ENCODE results near the gene SRC. TPM values are rescaled to one million over a fixed set of nuclear protein-coding genes. Genes with fewer than 3 reads are reported as not detected.
A peak's percentile ranks its signal among the peaks of the same experiment; 100 is the strongest.

SRC gene
- total and polyA plus RNA-seq, 2 experiments from 2014 or later: 8.0 to 25.9 TPM

DNA sequence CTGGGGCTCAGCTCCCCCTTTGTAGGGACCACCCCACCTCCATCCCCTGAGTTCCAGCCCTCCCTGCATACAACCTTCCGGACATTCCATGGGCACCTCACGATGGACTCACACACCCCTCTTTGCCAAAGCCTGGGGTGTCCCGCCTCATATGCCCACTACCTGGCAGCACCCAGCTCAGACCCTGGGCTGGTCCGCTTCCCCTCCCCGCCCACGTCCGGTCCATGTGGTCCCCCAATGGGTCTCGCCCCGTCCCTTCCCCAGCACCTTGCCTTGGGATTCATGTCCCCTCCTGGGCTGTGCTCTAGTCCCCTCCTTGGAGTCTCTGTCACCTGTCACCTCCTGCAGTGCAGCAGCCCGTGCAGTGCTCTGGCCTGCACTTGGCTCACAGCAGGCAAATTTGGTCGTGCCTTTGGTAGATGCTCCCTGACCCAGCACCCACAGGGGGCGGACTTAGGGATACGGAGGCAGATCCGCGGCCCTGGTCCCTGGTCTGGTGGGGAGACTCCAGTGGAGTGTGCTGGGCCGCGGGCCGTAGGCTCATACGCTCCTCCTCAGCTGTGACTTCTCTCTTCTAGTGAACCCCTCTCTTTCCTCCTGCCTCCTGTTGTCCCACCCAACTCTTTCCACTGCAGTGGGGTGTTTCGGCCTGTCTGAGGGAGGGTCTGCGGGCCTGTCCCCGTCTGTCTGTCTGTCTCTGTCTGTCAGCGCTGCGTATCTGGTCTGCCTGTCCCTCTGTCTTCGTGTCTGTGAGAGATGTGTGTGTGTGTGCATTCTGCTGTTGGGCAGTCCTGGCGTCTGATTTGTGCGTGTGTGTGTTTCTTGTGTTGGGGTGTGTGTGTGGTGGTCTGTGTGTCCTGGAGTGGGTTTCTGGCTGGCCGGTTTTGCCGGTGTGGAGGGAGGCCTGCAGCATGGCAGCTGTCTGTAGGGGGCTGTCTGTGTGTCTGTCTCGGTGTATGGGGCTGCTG is 69.5 kb downstream of the SRC start:
- peak overlapping the region; percentile 18; the same call in 1 of the 2 replicates for H3K27ac Mint-ChIP-seq
- H3K79me2 ChIP-seq (replicated peaks; ENCODE audit: insufficient read depth): no peaks in the 10 kb centered on the region
- H3K27me3 ChIP-seq (ENCODE audit: insufficient read depth): peaks cover 6% of the 10 kb centered on the region; the same call in 1 of the 2 replicates
- DNase-seq (ENCODE audit: low spot score) (no peak), ATAC-seq (peak; percentile 11)
- no peaks in the 10 kb centered on the region for H4K20me1 ChIP-seq (replicated peaks; ENCODE audit: insufficient read depth)
- H3K4me1 Mint-ChIP-seq: peaks cover 22% of the 10 kb centered on the region
- peaks cover 5% of the 10 kb centered on the region; the same call in 1 of the 2 replicates for H3F3A ChIP-seq (replicated peaks; ENCODE audit: low read depth)
- H3K36me3 Mint-ChIP-seq (ENCODE audit: low read depth): no peaks in the 10 kb centered on the region
- no peaks in the 10 kb centered on the region for H3K9me3 Mint-ChIP-seq
- TF ChIP-seq, protein P1, sequence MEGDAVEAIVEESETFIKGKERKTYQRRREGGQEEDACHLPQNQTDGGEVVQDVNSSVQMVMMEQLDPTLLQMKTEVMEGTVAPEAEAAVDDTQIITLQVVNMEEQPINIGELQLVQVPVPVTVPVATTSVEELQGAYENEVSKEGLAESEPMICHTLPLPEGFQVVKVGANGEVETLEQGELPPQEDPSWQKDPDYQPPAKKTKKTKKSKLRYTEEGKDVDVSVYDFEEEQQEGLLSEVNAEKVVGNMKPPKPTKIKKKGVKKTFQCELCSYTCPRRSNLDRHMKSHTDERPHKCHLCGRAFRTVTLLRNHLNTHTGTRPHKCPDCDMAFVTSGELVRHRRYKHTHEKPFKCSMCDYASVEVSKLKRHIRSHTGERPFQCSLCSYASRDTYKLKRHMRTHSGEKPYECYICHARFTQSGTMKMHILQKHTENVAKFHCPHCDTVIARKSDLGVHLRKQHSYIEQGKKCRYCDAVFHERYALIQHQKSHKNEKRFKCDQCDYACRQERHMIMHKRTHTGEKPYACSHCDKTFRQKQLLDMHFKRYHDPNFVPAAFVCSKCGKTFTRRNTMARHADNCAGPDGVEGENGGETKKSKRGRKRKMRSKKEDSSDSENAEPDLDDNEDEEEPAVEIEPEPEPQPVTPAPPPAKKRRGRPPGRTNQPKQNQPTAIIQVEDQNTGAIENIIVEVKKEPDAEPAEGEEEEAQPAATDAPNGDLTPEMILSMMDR (conservative IDR thresholded peaks at IDR 0.05; ENCODE audit: low read depth in 2 of 2): 0 out of 4 replicates have a peak, but pooled peaks of 1 of the 2 experiments have one; percentile 18
- TF ChIP-seq STAT1 (IDR thresholded peaks at IDR 0.05; ENCODE audit: unreplicated experiment): no peak
- H3K4me2 ChIP-seq: no peak overlapping the region
- no peak overlapping the region for H3K4me3 ChIP-seq
- H3K4me3 Mint-ChIP-seq: no peak overlapping the region; the same call in 2 of the 3 replicates
- H3K36me3 ChIP-seq (ENCODE audit: insufficient read depth): no peaks in the 10 kb centered on the region
- H3K9me2 ChIP-seq (ENCODE audit: insufficient read depth): no peaks in the 10 kb centered on the region
- no peak overlapping the region for H3K27ac ChIP-seq (ENCODE audit: low read depth)
- H3K4me1 ChIP-seq (ENCODE audit: insufficient read depth): peaks cover 39% of the 10 kb centered on the region
- no peak overlapping the region for H2AFZ ChIP-seq
- peaks cover 20% of the 10 kb centered on the region for H3K27me3 Mint-ChIP-seq (ENCODE audit: insufficient read depth, low read depth, poor library complexity)

DNA sequence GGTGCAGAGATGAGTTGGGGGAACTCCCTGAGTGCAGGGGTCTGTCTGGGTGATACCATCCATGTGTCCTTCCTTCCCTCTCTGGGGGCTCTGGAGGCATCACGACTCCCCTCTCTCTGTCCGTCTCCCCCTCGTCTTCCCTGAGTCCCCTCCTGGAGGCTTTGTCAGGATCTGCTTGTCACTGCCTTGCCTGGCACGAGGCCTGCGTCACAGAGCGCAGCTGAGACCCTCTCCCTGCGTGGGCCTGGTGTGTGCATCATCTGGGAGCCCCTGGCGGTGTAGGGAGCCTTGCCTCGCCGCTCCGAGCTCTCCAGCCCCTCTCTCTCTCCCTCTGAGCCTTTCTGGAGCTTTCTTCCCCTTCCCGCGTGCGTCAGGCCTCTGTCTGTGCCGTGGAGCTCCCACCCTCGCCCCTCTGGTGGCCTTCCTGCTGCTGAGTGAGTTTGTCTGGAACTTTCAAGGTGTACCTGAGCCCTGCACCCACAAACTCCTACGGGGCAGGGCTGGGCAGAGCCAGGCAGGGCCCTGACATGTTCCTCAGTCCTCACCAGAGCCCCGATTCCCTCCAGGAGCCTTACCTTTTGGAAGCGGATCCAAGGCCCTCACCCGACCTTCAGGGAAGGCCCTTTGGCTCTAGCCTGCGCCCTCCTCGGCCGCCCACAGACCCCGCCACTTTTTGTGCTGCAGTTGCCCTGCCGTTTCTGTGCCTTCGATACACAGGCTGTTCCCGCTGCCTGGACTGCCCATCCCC is 70.3 kb downstream of the SRC start:
- H3K4me3 ChIP-seq: no peak overlapping the region
- Mint-ChIP-seq H3K36me3 (ENCODE audit: low read depth) (no peaks in the 10 kb centered on the region; the same call in 2 of the 3 replicates), H3K4me3 (no peak overlapping the region), H3K9me3 (no peaks in the 10 kb centered on the region), H3K27me3 (ENCODE audit: insufficient read depth, low read depth, poor library complexity) (peaks cover 22% of the 10 kb centered on the region), H3K4me1 (peaks cover 30% of the 10 kb centered on the region), H3K27ac (no peak overlapping the region)
- H3K27ac ChIP-seq (ENCODE audit: low read depth): no peak overlapping the region
- ATAC-seq: no peak
- no peaks in the 10 kb centered on the region for H4K20me1 ChIP-seq (replicated peaks; ENCODE audit: insufficient read depth)
- H2AFZ ChIP-seq: peak overlapping the region; percentile 52
- no peak overlapping the region for H3K4me2 ChIP-seq
- peaks cover 6% of the 10 kb centered on the region; the same call in 1 of the 2 replicates for H3K27me3 ChIP-seq (ENCODE audit: insufficient read depth)
- H3F3A ChIP-seq (replicated peaks; ENCODE audit: low read depth): peaks cover 5% of the 10 kb centered on the region; the same call in 1 of the 2 replicates
- H3K79me2 ChIP-seq (replicated peaks; ENCODE audit: insufficient read depth): no peaks in the 10 kb centered on the region
- H3K4me1 ChIP-seq (ENCODE audit: insufficient read depth): peaks cover 37% of the 10 kb centered on the region
- H3K36me3 ChIP-seq (ENCODE audit: insufficient read depth): no peaks in the 10 kb centered on the region
- no peak for DNase-seq (ENCODE audit: low spot score)
- no peaks in the 10 kb centered on the region for H3K9me2 ChIP-seq (ENCODE audit: insufficient read depth)
- TF ChIP-seq, protein P2, sequence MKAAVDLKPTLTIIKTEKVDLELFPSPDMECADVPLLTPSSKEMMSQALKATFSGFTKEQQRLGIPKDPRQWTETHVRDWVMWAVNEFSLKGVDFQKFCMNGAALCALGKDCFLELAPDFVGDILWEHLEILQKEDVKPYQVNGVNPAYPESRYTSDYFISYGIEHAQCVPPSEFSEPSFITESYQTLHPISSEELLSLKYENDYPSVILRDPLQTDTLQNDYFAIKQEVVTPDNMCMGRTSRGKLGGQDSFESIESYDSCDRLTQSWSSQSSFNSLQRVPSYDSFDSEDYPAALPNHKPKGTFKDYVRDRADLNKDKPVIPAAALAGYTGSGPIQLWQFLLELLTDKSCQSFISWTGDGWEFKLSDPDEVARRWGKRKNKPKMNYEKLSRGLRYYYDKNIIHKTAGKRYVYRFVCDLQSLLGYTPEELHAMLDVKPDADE (IDR thresholded peaks at IDR 0.05): no peak
- TF ChIP-seq, protein P3, sequence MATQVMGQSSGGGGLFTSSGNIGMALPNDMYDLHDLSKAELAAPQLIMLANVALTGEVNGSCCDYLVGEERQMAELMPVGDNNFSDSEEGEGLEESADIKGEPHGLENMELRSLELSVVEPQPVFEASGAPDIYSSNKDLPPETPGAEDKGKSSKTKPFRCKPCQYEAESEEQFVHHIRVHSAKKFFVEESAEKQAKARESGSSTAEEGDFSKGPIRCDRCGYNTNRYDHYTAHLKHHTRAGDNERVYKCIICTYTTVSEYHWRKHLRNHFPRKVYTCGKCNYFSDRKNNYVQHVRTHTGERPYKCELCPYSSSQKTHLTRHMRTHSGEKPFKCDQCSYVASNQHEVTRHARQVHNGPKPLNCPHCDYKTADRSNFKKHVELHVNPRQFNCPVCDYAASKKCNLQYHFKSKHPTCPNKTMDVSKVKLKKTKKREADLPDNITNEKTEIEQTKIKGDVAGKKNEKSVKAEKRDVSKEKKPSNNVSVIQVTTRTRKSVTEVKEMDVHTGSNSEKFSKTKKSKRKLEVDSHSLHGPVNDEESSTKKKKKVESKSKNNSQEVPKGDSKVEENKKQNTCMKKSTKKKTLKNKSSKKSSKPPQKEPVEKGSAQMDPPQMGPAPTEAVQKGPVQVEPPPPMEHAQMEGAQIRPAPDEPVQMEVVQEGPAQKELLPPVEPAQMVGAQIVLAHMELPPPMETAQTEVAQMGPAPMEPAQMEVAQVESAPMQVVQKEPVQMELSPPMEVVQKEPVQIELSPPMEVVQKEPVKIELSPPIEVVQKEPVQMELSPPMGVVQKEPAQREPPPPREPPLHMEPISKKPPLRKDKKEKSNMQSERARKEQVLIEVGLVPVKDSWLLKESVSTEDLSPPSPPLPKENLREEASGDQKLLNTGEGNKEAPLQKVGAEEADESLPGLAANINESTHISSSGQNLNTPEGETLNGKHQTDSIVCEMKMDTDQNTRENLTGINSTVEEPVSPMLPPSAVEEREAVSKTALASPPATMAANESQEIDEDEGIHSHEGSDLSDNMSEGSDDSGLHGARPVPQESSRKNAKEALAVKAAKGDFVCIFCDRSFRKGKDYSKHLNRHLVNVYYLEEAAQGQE (IDR thresholded peaks at IDR 0.05; ENCODE audit: unreplicated experiment): no peak
- no peak for TF ChIP-seq ZNF331 (CRISPR knock-in tag; IDR thresholded peaks at IDR 0.05; ENCODE audit: low read depth)
